ENCODE measurements around the gene GORAB. TPM values are rescaled to one million over a fixed set of nuclear protein-coding genes. Genes with fewer than 3 reads are reported as not detected.

GORAB gene
- total and polyA plus RNA-seq, 2 of the 8 experiments (the other 6 are each of a cell fraction or from before 2014, with no cell fraction given), result 4.0 to 9.6 TPM

DNA sequence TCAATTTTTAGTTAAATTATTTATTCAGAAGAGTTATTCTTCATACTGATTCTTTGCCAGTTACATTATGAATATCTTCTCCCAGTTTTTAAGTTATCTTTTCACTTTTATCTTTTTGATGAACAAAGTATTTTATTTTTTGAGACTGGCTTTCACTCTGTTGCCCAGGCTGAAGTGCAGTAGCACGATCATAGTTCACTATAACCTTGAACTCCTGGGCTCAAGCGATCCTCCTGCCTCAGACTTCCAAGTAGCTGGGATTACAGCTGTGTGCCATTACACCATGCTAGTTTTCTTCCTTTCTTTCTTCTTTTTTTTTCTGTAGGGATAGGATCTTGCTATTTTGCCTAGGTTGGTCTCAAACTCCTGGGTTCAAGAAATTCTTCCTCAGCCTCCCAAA, 3.5 kb downstream of the GORAB start:
- ChIA-PET POLR2A (ENCODE audit: partially characterized antibody) (no interaction called here), CTCF (ENCODE audit: partially characterized antibody) (no interaction called here)
- no peak overlapping the region for H2BK15ac ChIP-seq (ENCODE audit: low read length)
- no peak overlapping the region for H2BK12ac ChIP-seq (ENCODE audit: low read depth, low read length)
- FAIRE-seq (no peak), DNase-seq (ENCODE audit: low read depth in 1 of 2, low spot score in 2 of 2) (no peak)
- 96% methylated on average over 2 of the region's 2 CpGs; no CpG with 5 or more reads in 1 of the 2 experiments for WGBS, 2 experiments (ENCODE audit: extremely low coverage in 1 of 2, insufficient coverage in 1 of 2, insufficient read length in 1 of 2, insufficient replicate concordance in 2 of 2, low coverage in 1 of 2, low lambda C conversion rate in 2 of 2, missing lambda C conversion rate in 1 of 2)
- H3K79me1 ChIP-seq (ENCODE audit: low read depth, low read length), result no peaks in the 10 kb centered on the region; the same call in 1 of the 2 replicates
- H3K9me3 ChIP-seq (ENCODE audit: insufficient read depth in 2 of 2, low read depth in 1 of 2, low read length in 1 of 2), result no peaks in the 10 kb centered on the region
- no peak overlapping the region for H3K14ac ChIP-seq (ENCODE audit: insufficient read length)
- H3K56ac ChIP-seq (replicated peaks; ENCODE audit: insufficient read length, low read depth, low read length), result no peak overlapping the region
- no peak overlapping the region for H3K4me2 ChIP-seq (ENCODE audit: insufficient read depth in 1 of 2, low read depth in 2 of 2, low read length in 2 of 2)
- H3K18ac ChIP-seq (ENCODE audit: extremely low read depth, low read length), result no peak overlapping the region
- H2AFZ ChIP-seq (ENCODE audit: low read length), result no peak overlapping the region
- H2BK20ac ChIP-seq (ENCODE audit: low read length), result no peak overlapping the region
- H3K9ac ChIP-seq (replicated peaks in 1 of 4; ENCODE audit: extremely low read depth in 1 of 4, low read depth in 3 of 4, low read length in 3 of 4), result no peak overlapping the region
- TF ChIP-seq CBX8 (IDR thresholded peaks at IDR 0.05; ENCODE audit: borderline replicate concordance, low read depth, low read length) (no peak), YY1 (IDR thresholded peaks at IDR 0.05; ENCODE audit: low read depth, low read length) (no peak), POLR2AphosphoS5 (IDR thresholded peaks at IDR 0.05; ENCODE audit: low read depth, low read length) (no peak), EP300 (IDR thresholded peaks at IDR 0.05; ENCODE audit: borderline replicate concordance in 1 of 2, low read depth in 2 of 2, low read length in 2 of 2) (no peak), BACH1 (IDR thresholded peaks at IDR 0.05; ENCODE audit: low read length) (no peak), JUN (IDR thresholded peaks at IDR 0.05; ENCODE audit: low read depth, low read length) (no peak), EZH2 (IDR thresholded peaks at IDR 0.05; ENCODE audit: low read depth, low read length, severe bottlenecking) (no peak), GABPA (IDR thresholded peaks at IDR 0.05; ENCODE audit: borderline replicate concordance, insufficient read depth, low read length) (no peak)
- peaks cover 0 to 4% (median 0%) of the 10 kb centered on the region in 4 experiments; a peak in 2 of 7 replicates for H3K4me1 ChIP-seq (replicated peaks in 1 of 4; ENCODE audit: control insufficient read depth in 3 of 4, insufficient read depth in 4 of 4, low read length in 3 of 4)
- no peak overlapping the region for H2AK5ac ChIP-seq (ENCODE audit: low read depth, low read length)
- no peak overlapping the region for H2BK5ac ChIP-seq (ENCODE audit: low read depth, low read length)
- H3K23me2 ChIP-seq (ENCODE audit: low read depth, low read length), result peaks cover 11% of the 10 kb centered on the region
- H3K4ac ChIP-seq (replicated peaks; ENCODE audit: insufficient read length, low read depth, low read length), result no peak overlapping the region
- H3K79me2 ChIP-seq (ENCODE audit: control insufficient read depth in 1 of 2, insufficient read depth in 2 of 2, low read length in 2 of 2), result peaks cover 13 to 62% of the 10 kb centered on the region in 2 experiments; a peak in 3 of 4 replicates
- H3K27ac ChIP-seq (ENCODE audit: low read depth, low read length), result no peak overlapping the region
- H2BK120ac ChIP-seq (replicated peaks; ENCODE audit: low read depth, low read length), result no peak overlapping the region
- H3K4me3 ChIP-seq (ENCODE audit: extremely low read depth in 1 of 4, insufficient read depth in 2 of 4, low read depth in 3 of 4, low read length in 4 of 4), result no peak overlapping the region
- H4K8ac ChIP-seq (ENCODE audit: extremely low read depth, insufficient read depth, low read length), result no peak overlapping the region
- H4K5ac ChIP-seq (ENCODE audit: insufficient read length, low read depth, low read length), result no peak overlapping the region
- no peak overlapping the region for H3K23ac ChIP-seq (ENCODE audit: insufficient read length)
- no peaks in the 10 kb centered on the region for H4K20me1 ChIP-seq (replicated peaks in 1 of 2; ENCODE audit: control insufficient read depth in 1 of 2, insufficient read depth in 2 of 2, low read length in 2 of 2)
- H4K91ac ChIP-seq (replicated peaks; ENCODE audit: insufficient read length, low read length), result no peak overlapping the region
- peaks cover under 1 to 14% (median 6%) of the 10 kb centered on the region in 4 experiments; a peak in 6 of 8 replicates for H3K36me3 ChIP-seq (ENCODE audit: control insufficient read depth in 2 of 4, insufficient read depth in 4 of 4, low read length in 3 of 4)
- H3K27me3 ChIP-seq (replicated peaks in 1 of 4; ENCODE audit: control insufficient read depth in 3 of 4, extremely low read depth in 1 of 4, insufficient read depth in 3 of 4, low read length in 3 of 4), result no peaks in the 10 kb centered on the region

Data from H1 (cell line).